Astrocyte (in vitro differentiated cells and primary cell): ENCODE results near the gene APRT. TPM values are rescaled to one million over a fixed set of nuclear protein-coding genes. Genes with fewer than 3 reads are reported as not detected.

Experiments used
- DNase-seq: peaks from one replicate; pipeline ENCODE4 v3.0.0-alpha.2; 2010; ENCODE audit warnings: low read depth
- FAIRE-seq: peaks from 2 replicates; lab custom pipeline; 2011; peaks lifted over from hg19 to GRCh38; lab: Jason Lieb, UNC
- H2AFZ ChIP-seq: 2 replicates; pipeline ENCODE4 v1.6.0; 2012; ENCODE audit warnings: low read depth, low read length, inconsistent platforms
- H3K27ac ChIP-seq: 2 replicates; pipeline ENCODE4 v1.5.1; 2011; ENCODE audit warnings: low read depth, low read length, inconsistent platforms
- H3K27me3 ChIP-seq: 2 replicates; pipeline ENCODE4 v1.6.0; 2011; ENCODE audit warnings: low read length, inconsistent platforms; ENCODE audit not compliant: insufficient read depth
- H3K36me3 ChIP-seq: 2 replicates; pipeline ENCODE4 v1.5.1; 2011; ENCODE audit warnings: low read length, inconsistent platforms; ENCODE audit not compliant: insufficient read depth
- H3K4me1 ChIP-seq: 2 replicates; pipeline ENCODE4 v1.5.1; 2011; ENCODE audit warnings: low read length, inconsistent platforms; ENCODE audit not compliant: insufficient read depth
- H3K4me2 ChIP-seq: 2 replicates; pipeline ENCODE4 v1.6.0; 2012; ENCODE audit warnings: low read length, inconsistent platforms
- H3K4me3 ChIP-seq: 2 replicates; pipeline ENCODE4 v1.5.1; 2011; ENCODE audit warnings: low read depth, mild to moderate bottlenecking, low read length, inconsistent platforms; ENCODE audit not compliant: insufficient read depth
- H3K79me2 ChIP-seq: 2 replicates; pipeline ENCODE4 v1.6.0; 2012; ENCODE audit warnings: mild to moderate bottlenecking, low read length, inconsistent platforms; ENCODE audit not compliant: insufficient read depth
- H3K9ac ChIP-seq: 2 replicates; pipeline ENCODE4 v1.6.0; 2012; ENCODE audit warnings: mild to moderate bottlenecking, low read length, inconsistent platforms
- H3K9me3 ChIP-seq: 2 replicates; pipeline ENCODE4 v1.5.1; 2012; ENCODE audit warnings: low read depth, mild to moderate bottlenecking, low read length, inconsistent platforms; ENCODE audit not compliant: insufficient read depth
- H4K20me1 ChIP-seq: 2 replicates; pipeline ENCODE4 v1.6.0; 2012; ENCODE audit warnings: low read length, inconsistent platforms; ENCODE audit not compliant: insufficient read depth
- H3K27ac Mint-ChIP-seq: one replicate; pipeline ENCODE4 v1.8.0; 2021; ENCODE audit warnings: mild to moderate bottlenecking, mixed read lengths; ENCODE audit not compliant: unreplicated experiment
- H3K27me3 Mint-ChIP-seq: one replicate; pipeline ENCODE4 v1.8.0; 2021; ENCODE audit warnings: low read depth, mixed read lengths; ENCODE audit not compliant: unreplicated experiment
- H3K36me3 Mint-ChIP-seq: one replicate; pipeline ENCODE4 v1.8.0; 2021; ENCODE audit warnings: low read depth, mixed read lengths; ENCODE audit not compliant: unreplicated experiment
- H3K4me1 Mint-ChIP-seq: one replicate; pipeline ENCODE4 v1.8.0; 2021; ENCODE audit warnings: low read depth, mixed read lengths; ENCODE audit not compliant: unreplicated experiment
- H3K4me3 Mint-ChIP-seq: one replicate; pipeline ENCODE4 v1.8.0; 2021; ENCODE audit warnings: mild to moderate bottlenecking, moderate library complexity, mixed read lengths; ENCODE audit not compliant: unreplicated experiment
- H3K9me3 Mint-ChIP-seq: one replicate; pipeline ENCODE4 v1.8.0; 2021; ENCODE audit warnings: mild to moderate bottlenecking, mixed read lengths; ENCODE audit not compliant: unreplicated experiment
- EZH2 ChIP-seq: IDR thresholded peaks from 2 replicates; pipeline ENCODE4 v1.6.1; 2012; ENCODE audit warnings: mild to moderate bottlenecking, low read length, inconsistent platforms; ENCODE audit not compliant: insufficient read depth
- total RNA-seq: library from RNA; stranded (reverse); gene quantifications from 2 replicates; pipeline ENCODE4 v1.2.1, GENCODE V29; 2021
- TF ChIP-seq, protein P1 (sequence below): IDR thresholded peaks from 2 replicates; pipeline ENCODE4 v1.5.1; 2011; ENCODE audit warnings: low read depth, mild to moderate bottlenecking, inconsistent platforms, low read length, moderate library complexity; ENCODE audit not compliant: insufficient read depth

APRT gene
- total RNA-seq, 1 donor from 2014 or later, result 132 TPM

DNA sequence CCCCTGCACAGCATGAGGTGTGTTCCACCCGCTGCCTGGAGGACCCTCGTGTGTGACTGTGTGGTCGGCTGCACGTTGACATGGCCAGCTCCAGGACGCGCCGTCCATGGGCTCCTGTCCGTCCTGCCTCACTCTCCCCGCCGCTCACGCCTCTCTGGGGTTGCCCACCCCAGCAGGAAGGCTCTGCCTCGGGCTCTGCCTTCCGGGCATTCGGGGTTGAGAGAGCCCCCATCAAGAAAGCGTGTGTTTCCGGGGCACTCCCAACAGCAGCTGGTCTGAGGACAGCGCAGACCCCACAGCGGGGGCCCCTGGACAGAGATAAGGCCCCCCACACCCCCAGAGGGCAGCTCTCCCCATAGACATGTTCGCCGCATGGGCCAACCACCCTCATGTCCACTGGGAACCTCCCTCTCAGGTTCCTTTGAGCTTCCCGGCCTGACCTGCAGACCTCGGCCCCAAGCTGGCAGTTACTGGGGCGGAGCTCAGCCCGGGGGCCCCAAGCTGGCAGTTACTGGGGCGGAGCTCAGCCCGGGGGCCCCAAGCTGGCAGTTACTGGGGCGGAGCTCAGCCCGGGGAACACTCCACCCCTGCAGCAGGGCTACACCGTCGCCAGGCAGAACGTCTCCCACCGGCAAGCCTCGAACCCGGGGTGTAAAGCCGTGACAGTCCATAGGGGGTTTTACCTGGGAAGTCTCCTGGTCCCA lies 18.3 kb downstream of the APRT start:
- Histone ChIP-seq H3K36me3 (no peaks in the 10 kb centered on the region), H3K79me2 (no peaks in the 10 kb centered on the region), H3K4me3 (no peak overlapping the region), H3K4me2 (no peak overlapping the region), H2AFZ (no peak overlapping the region), H3K9me3 (no peaks in the 10 kb centered on the region), H3K27ac (no peak overlapping the region), H3K4me1 (peaks cover 23% of the 10 kb centered on the region), H3K9ac (no peak overlapping the region), H4K20me1 (no peaks in the 10 kb centered on the region), H3K27me3 (no peaks in the 10 kb centered on the region)
- Mint-ChIP-seq H3K4me1 (peaks cover 2% of the 10 kb centered on the region), H3K4me3 (no peak overlapping the region), H3K9me3 (no peaks in the 10 kb centered on the region), H3K27ac (no peak overlapping the region), H3K27me3 (no peaks in the 10 kb centered on the region), H3K36me3 (no peaks in the 10 kb centered on the region)
- FAIRE-seq (no peak), DNase-seq (no peak)
- no peak for TF ChIP-seq EZH2
- TF ChIP-seq, protein P1, sequence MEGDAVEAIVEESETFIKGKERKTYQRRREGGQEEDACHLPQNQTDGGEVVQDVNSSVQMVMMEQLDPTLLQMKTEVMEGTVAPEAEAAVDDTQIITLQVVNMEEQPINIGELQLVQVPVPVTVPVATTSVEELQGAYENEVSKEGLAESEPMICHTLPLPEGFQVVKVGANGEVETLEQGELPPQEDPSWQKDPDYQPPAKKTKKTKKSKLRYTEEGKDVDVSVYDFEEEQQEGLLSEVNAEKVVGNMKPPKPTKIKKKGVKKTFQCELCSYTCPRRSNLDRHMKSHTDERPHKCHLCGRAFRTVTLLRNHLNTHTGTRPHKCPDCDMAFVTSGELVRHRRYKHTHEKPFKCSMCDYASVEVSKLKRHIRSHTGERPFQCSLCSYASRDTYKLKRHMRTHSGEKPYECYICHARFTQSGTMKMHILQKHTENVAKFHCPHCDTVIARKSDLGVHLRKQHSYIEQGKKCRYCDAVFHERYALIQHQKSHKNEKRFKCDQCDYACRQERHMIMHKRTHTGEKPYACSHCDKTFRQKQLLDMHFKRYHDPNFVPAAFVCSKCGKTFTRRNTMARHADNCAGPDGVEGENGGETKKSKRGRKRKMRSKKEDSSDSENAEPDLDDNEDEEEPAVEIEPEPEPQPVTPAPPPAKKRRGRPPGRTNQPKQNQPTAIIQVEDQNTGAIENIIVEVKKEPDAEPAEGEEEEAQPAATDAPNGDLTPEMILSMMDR, result no peak

DNA sequence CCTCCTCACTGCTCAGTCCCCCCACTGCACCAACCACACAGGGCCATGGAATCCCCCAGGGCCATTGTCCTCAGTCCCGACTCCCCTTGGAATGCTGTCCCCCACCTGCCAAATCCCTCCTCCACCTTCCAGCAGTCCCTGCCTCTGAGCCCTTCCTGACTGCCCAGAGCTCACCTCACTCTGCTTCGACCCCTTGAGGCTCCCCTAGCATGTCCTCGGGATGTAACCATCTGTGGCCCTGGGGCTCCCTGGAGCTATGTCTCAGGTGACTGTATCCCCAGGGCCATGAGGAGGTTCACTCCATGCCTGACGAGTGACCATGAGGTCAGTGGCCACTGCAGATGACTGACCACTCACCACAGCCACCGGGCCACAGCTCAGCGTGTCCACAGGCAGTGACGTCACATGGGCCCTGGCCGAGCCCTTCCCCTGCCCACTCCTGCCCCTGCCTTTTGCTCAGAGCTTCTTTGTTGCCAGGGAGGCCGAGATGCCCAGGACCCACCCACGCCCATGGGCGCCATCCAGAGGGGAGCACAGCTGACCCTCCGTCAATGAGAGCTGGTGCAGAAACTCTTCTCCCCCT lies 19.0 kb downstream of the APRT start:
- Mint-ChIP-seq H3K9me3 (no peaks in the 10 kb centered on the region), H3K36me3 (no peaks in the 10 kb centered on the region), H3K4me3 (no peak overlapping the region), H3K27me3 (peaks cover 2% of the 10 kb centered on the region), H3K4me1 (peaks cover 2% of the 10 kb centered on the region), H3K27ac (peak overlapping the region; percentile 69)
- Histone ChIP-seq H3K9ac (no peak overlapping the region), H3K27me3 (no peaks in the 10 kb centered on the region), H3K79me2 (no peaks in the 10 kb centered on the region), H3K36me3 (no peaks in the 10 kb centered on the region), H3K4me1 (peaks cover 23% of the 10 kb centered on the region), H3K9me3 (no peaks in the 10 kb centered on the region), H3K4me3 (no peak overlapping the region), H3K27ac (no peak overlapping the region), H2AFZ (peak overlapping the region; percentile 18), H3K4me2 (peak overlapping the region; percentile 69), H4K20me1 (no peaks in the 10 kb centered on the region)
- FAIRE-seq (no peak), DNase-seq (no peak)
- TF ChIP-seq EZH2, result no peak
- TF ChIP-seq, protein P1, result no peak

DNA sequence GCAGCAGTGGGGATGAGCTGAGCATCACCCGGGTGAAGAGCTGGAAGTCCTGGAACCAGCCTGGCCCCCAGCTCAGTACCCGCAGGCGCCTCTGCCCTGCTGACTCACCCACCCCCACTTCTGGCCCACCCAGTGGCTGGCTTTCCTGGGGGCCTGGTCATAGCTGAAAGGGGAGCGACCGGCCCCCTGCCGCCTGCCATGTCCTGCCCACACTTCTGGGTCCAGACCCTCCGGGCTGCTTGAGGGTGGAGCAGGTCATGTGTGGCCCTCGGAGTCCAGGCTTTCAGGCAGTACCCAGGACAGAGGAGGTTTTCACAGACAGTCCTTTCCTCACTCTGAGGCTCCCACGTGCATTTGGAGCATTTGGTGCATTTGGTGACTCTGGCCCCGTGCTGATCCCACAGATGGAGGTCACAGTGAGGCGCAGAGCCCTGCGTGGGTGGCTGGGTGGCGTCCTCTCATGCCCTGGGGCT lies 19.6 kb downstream of the APRT start:
- H3K4me3 Mint-ChIP-seq, result no peak overlapping the region
- Histone ChIP-seq H3K4me3 (no peak overlapping the region), H4K20me1 (no peaks in the 10 kb centered on the region), H3K27me3 (no peaks in the 10 kb centered on the region), H3K4me2 (peak overlapping the region; percentile 69), H3K79me2 (no peaks in the 10 kb centered on the region), H3K9ac (peak overlapping the region; percentile 57), H3K27ac (no peak overlapping the region), H2AFZ (peak overlapping the region; percentile 18), H3K36me3 (no peaks in the 10 kb centered on the region), H3K9me3 (no peaks in the 10 kb centered on the region), H3K4me1 (peaks cover 23% of the 10 kb centered on the region)
- no peaks in the 10 kb centered on the region for H3K36me3 Mint-ChIP-seq
- H3K9me3 Mint-ChIP-seq, result no peaks in the 10 kb centered on the region
- no peak for DNase-seq
- H3K27me3 Mint-ChIP-seq, result peaks cover 2% of the 10 kb centered on the region
- no peak for FAIRE-seq
- peaks cover 2% of the 10 kb centered on the region for H3K4me1 Mint-ChIP-seq
- H3K27ac Mint-ChIP-seq, result no peak overlapping the region
- TF ChIP-seq EZH2, result no peak
- TF ChIP-seq, protein P1, result no peak
